ENCODE results near the gene MIEF2. TPM values are rescaled to one million over a fixed set of nuclear protein-coding genes. Genes with fewer than 3 reads are reported as not detected.
"Not testable (repeated sequence)": the region's sequence is repeated elsewhere in the genome, so short reads cannot be mapped to it uniquely, and the experiment has no call there.

The MIEF2 gene
- 38.0 and 50.5 TPM in 2 replicates for total RNA-seq
- 18.2 TPM for polyA plus RNA-seq (2012)

GRCh38 chr17:18260332-18261145 is at the start of gene MIEF2:
MIEF2 (plus strand) TSS chr17:18260662; CDS start chr17:18262721, 2,059 bp downstream.
- DNase-seq (ENCODE audit: low read depth) = peak; percentile 96

GRCh38 chr17:18213666-18214270 is 46.7 kb upstream of the MIEF2 start:
- no peak for DNase-seq (ENCODE audit: low read depth)

- not testable (repeated sequence) for DNase-seq (ENCODE audit: low read depth)
Observed at GRCh38 chr17:18216906-18217305, 43.6 kb upstream of the MIEF2 start.

- DNase-seq (ENCODE audit: low read depth) = peak; percentile 79
Observed at GRCh38 chr17:18217412-18218015, 42.9 kb upstream of the MIEF2 start.

- peak; percentile 59 for DNase-seq (ENCODE audit: low read depth)
Observed at GRCh38 chr17:18218756-18219415, 41.6 kb upstream of the MIEF2 start.

GRCh38 chr17:18224053-18224386 is 36.4 kb upstream of the MIEF2 start:
- DNase-seq (ENCODE audit: low read depth) = no peak

GRCh38 chr17:18224387-18225120 is 35.9 kb upstream of the MIEF2 start:
- no peak for DNase-seq (ENCODE audit: low read depth)

- peak; percentile 95 for DNase-seq (ENCODE audit: low read depth)
Observed at GRCh38 chr17:18225121-18225641, 35.3 kb upstream of the MIEF2 start, which contains the start of gene LLGL1. LLGL1 (plus strand) TSS chr17:18225635; CDS start chr17:18225683, 48 bp downstream.

GRCh38 chr17:18225642-18226283 is 34.7 kb upstream of the MIEF2 start:
- DNase-seq (ENCODE audit: low read depth) = no peak

GRCh38 chr17:18226284-18226945 is 34.0 kb upstream of the MIEF2 start:
- DNase-seq (ENCODE audit: low read depth) = no peak

- DNase-seq (ENCODE audit: low read depth) = no peak
Observed at GRCh38 chr17:18227635-18228034, 32.8 kb upstream of the MIEF2 start.

GRCh38 chr17:18228176-18228682 is 32.2 kb upstream of the MIEF2 start:
- no peak for DNase-seq (ENCODE audit: low read depth)

- DNase-seq (ENCODE audit: low read depth) = no peak
Observed at GRCh38 chr17:18229254-18229653, 31.2 kb upstream of the MIEF2 start.

- DNase-seq (ENCODE audit: low read depth) = no peak
Observed at GRCh38 chr17:18229771-18230170, 30.7 kb upstream of the MIEF2 start.

- DNase-seq (ENCODE audit: low read depth) = no peak
Observed at GRCh38 chr17:18230288-18231141, 29.9 kb upstream of the MIEF2 start.

- no peak for DNase-seq (ENCODE audit: low read depth)
Observed at GRCh38 chr17:18231164-18231563, 29.3 kb upstream of the MIEF2 start.

- DNase-seq (ENCODE audit: low read depth) = no peak
Observed at GRCh38 chr17:18233803-18234518, 26.5 kb upstream of the MIEF2 start.

- no peak for DNase-seq (ENCODE audit: low read depth)
Observed at GRCh38 chr17:18234853-18235380, 25.5 kb upstream of the MIEF2 start.

Measured in myocyte (in vitro differentiated cells).